GM18498 (cell line): ENCODE data around the gene CHD5.

ENCODE experiments used
- ATAC-seq: cut with Tn5 transposase; IDR thresholded peaks from one replicate; pipeline ENCODE4 v1.9.1; 2021; ENCODE audit warnings: mild to moderate bottlenecking, moderate library complexity; ENCODE audit not compliant: unreplicated experiment

CHD5 gene

DNA sequence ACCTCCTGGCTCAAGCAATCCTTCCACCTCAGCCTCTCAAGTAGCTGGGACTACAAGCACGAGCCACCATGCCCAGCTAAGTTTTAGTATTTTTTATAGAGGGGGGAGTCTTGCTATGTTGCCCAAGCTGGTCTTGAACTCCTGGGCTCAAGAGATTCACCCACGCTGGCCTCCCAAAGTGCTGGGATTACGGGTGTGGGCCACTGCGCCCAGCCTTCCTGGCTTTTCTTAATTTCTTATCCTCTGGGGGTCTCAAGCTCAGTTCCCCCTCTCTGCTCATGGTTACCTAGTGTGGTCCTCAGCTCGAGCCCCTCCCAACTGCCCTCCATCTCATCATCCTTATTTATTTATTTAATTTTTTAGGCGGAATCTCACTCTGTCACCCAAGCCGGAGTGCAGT is 22.1 kb upstream of the CHD5 start:
- ATAC-seq: no peak

DNA sequence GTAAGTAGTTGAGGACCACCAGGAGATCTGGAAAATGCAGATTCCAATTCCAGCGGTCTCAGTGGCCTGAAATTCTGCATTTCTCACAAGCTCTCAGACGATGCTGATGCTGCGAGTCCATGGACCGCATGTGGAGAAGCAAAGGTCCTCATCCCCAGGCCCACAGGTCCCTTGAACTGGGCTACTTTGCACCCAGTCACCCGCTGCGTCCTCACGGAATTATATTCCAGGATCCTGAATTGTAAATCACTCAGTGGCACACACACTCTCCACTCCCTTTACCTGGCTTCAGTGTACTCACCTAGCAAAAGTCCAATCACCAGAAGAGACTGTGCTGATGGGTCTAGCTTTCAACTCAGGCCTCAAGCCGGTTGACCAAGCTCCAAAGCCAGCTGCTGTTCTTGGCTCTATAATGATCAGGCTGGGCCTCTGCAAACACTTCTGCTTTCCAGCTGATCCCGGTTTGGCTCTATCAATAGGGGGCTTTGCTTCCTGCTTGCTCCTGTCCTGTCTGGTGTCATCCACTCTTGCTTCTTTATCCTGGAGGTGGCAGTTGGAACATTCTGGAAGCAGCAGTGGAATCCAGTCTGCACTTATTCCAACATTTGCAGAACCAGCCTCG is 20.2 kb upstream of the CHD5 start:
- ATAC-seq: no peak

DNA sequence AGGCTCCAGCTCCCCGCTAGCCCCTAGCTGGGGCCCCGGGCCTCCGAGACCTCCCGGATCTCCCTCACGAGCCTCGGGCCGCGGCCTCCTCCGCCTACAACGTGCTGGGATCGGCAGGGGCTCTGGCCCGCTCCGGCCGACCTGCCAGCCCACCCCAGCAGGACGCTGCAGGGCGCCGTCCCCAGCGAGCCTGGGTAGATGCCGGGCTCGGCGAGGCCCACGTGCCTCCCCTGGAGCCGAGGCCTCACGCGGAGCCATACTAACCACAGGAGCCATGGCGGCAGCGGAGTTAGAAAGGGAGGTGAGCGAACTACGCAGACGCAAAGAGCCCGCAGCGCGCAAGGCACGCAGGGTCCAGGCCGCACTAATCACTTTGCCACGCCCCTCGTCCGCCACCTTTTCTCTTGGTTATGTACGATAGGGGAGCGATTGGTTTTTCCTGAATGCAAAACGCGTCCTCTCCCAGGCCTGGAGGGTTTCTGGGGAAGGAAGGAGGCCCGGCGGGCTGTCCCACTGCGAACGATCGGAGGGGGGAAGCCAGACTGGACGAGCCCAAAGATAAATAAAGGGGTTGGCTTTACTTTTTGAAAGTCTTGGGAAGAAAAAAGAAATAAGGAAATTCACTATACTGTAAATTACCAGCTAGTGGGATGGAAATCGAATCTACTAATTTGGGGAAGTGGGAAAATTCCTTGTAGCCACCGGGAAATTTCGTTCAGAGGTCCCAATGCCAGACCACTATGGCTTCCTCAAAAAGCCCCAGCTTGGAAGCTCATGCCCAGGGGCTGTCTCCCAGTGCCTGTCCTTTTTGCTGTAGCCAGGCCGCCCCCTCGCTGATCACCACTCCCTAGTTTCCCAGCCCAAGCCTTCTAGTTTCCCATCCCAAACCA is 19.4 kb upstream of the CHD5 start, which contains the start of gene RPL22:
Gene RPL22, minus strand, starts transcription at position 298 of the 890 bp plus-strand sequence. Its CDS starts 22 bp downstream, at position 276.
- ATAC-seq: peak; percentile 92

DNA sequence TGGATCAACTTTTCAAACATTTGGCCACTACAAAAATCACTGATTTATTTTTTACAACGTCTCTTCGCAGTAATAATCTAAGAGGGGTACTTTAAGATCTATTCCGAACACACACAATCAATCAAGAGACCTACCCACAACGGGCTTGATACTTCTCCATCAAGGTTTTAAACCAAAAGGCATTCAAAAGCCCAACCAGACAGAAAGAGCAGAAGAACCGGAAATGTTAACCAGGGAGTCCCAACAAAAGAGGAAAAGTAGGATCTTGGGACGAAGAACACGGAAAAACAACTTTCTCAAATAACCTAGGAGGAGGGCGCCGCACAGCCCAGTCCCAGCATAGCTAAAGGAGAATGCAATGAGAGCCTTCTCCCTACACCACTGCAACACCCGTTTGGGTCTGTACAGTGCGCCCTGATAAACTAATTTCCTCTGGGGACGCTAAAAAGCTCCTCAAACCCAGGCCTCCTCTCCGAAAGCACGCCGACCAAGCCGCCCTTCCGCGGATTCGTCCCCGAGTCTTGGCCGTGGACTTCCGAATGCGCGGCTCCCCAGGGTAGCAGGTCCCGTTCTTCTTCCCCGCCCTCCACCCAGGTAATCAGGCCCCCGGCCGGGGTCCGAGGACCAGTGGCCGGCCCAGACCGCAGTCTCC is 18.7 kb upstream of the CHD5 start:
- ATAC-seq: peak; percentile 31

DNA sequence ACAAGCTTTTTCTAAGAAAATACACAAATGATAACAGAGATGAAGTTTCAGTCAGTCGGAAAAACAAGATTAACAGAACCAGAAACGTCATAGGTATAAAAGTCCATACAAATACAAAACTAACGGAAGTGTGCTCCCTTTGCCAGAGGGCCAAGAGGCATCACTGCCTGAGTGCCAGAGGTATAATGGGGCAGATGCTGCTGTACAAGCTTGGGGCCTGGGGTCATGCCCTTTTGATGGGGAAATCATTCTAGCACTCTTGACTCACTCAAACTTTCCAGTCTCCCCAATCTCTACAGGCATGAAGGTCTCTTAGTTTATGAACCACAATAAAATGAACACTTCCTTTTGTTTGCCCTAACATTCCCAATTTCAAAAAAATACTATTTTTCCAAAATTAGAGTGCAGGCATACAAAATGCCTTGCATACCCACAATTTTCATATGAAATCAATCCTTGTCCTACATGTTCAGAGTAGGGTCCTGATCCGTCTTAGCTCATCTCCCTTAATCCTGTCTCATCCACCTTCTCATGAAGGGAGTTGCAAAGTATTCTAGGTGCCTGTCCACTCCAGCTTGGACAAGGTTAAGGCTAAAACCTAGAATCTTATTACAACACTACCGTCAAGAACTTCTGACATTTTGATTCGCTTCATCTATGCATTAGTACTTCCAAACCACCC is 17.8 kb upstream of the CHD5 start:
- ATAC-seq: no peak

DNA sequence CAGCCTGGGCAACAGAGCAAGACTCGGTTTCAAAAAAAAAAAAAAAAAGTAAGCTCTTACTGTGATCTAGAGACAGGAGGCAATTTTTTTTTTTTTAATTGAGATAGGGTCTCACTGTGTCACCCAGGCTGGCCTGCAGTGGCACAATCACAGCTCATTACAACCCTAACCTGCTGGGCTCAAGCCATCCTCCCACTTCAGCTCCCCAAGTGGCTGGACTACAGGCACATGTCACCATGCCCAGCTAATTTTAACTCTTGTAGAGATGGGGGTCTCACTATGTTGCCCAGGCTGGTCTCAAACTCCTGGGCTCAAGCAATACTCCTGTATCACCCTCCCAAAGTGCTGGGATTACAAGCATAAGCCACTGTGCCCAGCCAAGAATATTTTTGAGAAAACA is 11.8 kb upstream of the CHD5 start:
- ATAC-seq: no peak

DNA sequence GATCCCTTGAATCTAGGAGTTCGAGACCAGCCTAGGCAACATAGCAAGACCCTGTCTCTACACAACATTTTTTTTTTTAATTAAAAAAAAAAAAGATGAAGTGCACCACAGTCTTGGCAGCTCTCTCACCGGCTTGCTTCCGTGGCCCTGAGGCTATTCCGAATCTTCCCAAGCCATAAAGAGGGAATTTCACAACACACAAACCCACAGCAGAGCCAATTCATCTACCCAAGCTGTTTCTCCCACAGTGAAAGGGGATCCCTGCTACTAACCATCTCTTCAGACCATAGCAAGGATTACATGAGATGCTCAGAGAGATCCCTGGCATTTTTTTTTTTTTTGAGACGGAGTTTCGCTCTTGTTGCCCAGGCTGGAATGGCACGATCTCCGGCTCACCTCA is 8.3 kb upstream of the CHD5 start:
- no peak for ATAC-seq

DNA sequence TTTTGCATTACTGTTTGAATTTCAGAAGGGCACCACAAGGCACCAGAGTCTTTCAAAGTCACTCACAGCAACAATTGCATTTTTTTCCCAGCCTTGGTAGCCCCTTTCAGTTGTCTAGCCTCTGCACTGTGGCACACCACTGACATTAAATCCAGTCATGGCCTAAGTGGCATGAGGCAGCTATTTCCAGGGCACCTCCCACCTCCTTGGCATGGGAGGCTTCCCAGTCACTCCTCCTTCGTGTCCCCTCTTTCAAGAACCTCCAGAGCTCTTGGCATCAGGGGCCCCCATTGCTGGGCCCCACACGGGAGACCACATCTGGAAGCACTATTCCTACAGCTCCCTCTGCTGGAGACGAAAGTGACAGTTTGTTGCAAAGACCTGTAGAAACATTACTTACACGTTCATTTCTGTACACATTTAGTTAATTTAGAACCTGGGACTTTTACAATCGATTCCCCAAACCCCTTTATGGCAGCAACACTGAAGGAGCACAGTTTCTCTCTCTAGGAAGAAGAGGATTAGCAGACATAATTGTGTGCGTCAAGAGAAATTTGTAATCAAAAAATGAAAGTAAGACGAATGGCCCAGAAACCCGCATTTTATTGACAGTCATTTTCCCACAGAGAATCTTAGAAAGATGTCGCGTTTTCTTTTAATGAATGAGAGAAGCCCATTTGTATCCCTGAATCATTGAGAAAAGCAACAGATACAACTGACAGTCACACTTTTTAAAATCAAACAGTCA is 5.7 kb upstream of the CHD5 start:
- no peak for ATAC-seq

DNA sequence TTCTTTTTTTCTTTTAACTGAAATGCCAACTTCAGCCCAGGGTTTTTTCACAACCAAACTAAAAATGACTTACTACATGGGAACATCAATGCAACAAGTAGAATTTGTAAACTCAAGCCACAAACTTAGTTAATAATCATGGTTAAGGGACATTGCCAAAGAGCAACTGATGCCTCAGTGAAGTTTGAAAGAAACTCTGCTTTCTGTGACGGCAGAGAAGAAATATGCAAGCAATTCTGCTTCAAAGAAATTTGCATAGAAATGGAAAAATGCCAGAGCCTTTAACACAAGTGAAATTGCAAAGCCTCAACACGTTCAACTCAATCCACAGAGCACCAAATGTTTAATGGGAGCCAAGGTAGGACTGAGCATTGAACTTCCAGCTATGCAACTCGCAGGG is 5.0 kb upstream of the CHD5 start:
- ATAC-seq: no peak

DNA sequence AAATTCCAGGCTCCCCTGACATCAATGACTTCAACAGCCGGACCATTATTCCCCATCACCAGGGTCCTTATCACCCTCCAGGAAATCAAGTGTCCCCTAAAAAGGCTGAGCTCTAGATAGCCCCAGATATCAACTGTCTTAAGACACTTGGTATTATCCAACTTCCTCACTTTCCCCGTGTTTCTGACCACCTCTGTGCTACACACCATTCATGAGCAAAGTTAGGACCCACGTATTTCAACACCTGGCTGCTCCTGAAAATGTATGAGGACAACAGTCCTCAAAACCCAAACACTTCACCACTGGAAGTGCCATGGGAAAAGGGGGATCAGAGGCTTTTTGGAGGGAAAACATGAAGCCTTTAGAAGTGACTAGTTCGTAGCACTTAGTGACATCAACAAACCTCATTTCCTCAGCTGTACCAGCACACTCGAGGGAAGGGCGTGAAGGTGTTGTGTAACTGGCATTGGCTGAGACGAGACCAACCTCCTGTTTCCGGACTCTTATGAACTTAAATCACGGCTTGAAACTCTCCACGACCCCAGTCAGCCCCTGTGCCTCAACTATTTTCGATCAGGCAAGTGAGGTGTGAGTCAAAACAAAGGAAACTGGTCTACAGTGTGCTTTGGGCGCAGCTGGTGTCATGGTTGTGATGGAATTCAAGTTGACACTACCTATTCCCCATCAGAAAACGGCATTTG is 4.1 kb upstream of the CHD5 start:
- no peak for ATAC-seq

DNA sequence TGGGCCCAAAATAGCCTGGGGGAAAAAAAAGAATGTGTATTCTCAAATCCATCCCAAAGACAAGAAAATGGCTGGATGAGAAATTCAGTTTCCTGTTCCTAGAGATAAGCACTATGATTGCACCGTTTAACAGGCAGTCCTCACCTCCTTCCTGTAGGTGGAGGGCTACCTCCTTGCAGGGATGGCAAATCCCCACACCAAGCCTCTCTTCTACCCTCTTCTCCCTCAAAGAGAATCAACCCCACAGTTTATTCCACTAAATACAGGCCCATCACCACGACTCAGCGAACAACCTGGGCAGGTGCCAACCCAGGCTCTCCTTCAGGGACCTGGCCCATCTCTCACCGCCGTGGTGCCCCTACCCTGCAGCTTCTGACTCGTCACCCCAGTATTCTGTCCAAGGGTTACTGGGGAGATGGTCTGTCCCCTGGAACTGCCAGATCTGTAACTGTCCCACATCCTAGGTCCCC is 3.4 kb upstream of the CHD5 start:
- no peak for ATAC-seq

DNA sequence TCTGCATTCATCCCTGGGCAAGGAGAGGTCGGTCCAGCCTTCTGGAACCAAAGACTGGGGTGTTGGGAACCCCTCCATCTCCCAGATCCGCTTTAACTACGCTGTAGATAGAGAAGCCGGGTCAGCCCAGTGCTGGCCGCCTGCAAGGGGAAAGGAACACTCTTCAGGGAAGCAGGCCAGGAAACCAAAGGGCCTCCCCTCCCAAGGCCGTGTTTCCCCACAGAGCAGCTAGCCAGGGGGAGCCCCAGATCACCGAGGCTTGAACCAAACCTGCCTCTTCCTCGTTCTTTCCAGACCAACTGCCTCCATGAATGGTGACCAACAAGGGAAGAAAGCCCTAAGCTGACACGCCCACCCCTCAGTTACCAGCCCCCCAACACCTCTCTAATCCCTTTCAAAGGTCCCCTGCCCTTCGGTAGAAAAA is 1.2 kb upstream of the CHD5 start:
- no peak for ATAC-seq

DNA sequence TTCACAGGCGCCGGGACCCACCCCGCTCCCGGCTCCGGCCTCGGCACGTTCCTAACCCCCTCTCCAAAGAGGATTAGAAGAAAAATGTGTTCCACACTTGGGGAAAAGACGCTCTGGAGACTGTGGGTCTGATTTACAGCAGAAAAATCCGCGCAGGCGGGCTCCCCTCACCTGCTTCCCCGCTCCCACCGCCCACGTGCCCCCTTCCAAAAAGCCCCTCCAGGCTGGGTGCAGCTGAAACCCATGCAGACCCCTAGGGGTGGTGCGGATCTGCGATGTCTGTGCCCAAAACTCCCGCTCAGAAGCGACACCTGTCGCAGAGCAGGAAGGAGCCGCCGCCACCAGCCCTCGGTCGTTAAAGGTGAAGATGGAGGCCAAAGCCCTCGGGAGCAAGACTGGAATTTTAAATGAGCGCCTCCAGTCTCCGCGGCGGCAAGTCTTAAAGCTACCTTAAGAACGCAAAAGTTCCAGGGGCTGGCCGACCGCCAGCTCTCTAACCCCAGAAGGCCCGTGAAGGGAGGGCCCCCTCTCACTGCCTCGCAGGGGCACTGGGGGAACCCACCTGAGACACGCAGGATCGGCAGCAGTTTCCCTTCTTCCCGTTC is 688 bp upstream of the CHD5 start:
- no peak for ATAC-seq

DNA sequence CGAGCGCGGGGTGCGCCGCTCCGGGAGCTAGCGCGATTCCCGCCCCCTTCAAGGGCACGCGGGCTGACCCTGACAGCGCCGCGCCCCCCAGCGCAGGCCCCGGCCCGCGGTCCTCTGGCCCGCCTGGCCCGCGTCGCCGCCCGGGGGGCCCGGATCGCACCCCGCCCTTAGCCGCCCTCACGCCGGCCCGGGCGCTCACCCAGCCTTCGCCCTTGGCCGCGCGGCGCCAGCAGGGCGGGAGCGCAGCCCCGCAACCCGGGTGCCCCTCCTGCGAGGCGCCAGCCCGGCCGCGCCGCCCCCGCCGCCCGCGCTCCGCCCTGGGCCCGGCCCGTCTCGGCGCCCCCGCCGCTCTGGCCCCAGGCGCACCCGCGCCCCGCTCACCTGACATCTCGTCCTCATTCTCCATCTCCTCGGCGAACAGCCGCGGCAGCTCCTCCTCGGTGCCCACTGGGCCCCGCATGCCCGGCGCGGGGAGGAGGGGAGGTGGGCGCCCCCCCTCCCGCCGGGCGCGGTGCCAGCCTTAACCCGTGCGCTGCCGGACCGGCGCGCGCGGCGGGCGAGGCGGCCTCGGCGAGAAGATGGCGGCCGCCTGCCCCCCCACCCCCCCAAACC is 451 bp downstream of the CHD5 start:
- ATAC-seq: no peak

DNA sequence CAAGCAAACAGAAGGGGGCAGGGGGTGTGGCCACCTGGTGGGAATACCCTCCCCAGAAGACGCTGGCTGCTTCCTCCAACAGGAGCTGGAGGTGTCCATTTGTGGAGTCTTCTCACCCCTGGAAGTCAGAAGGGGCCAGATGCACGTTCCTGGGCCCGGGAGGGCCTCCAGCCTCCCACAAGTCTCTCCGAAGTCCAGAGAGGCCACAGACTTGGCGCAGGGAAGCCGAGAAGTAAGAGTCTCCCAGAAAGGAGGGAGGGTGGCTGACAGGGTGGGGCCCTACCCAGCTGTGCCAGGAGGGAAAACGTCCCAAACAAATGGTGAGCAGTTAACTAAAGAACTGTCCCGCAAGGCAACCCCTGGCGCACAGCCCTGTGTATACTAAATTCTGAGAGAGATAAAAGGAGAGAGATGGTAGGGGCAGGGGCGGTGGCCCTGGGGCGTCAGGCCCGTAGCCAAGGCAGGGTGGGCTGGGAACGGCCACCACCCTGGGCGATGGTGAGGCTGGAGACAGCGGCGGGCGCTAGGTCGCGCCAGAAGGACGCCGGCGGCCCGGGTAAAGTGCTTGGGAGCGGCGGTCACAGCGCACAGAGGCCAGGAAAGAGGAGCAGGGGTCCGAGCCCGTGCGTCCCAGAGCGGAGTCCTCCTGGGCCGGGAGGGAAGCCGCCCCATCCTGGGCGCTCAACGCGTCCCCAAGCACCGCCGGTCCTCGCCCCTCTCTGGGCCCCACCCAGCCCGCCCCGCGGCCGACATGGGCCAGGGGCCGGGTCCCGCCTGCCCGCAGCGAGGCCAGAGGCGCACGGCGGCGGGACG is 1.2 kb downstream of the CHD5 start:
- no peak for ATAC-seq

DNA sequence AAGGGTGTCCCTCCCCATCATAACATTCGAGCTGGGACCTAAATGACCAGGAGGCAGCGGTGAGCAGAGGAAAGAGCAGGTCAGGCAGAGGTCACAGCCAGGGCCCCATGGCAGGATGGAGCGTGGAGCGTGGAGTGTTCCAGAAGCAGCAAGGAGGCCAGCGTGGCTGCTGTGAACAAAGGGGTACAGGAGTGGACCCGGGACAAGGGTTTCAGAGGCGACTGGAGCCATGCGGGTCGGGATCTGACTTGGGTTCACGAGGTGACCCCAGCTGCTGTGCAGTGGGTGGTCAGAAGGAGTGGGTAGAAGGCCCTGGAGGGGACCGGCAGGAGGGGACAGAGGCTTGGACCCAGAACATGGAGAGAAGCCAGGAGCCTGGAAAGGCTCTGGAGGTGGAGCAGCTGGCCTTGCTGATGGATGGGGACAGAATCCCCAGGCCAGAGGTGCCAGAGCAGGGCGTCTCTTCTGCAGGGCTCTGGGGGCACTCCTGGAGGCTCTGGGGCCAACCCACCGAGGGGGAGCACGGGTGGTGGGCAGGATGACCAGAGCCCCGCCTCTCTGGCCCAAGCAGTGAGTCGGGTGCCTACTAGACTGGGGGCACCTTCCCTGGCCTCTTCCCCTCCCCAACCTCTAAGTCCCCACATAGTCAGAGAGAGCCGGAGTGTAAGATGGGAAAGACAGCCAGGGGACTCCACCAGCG is 2.3 kb downstream of the CHD5 start:
- ATAC-seq: no peak

DNA sequence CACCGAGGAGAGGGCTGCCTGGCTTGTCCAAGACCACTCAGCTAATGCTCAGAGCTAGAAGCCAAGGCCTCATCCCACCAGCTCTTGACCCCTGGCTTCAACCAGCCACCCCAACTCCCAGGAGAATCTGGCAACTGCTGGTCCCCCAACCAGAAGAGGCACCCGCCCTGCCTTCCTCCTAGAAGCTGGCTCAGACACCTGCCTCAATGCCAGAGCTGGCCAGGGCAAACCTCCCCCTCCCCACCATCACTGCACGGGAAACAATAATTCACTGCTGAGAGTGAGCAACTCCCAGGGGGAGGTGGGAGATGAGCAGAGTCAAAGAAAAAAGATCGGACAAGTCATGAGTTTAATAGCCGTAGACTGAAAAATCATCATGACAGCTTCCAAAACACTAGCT is 3.3 kb downstream of the CHD5 start:
- ATAC-seq: no peak

DNA sequence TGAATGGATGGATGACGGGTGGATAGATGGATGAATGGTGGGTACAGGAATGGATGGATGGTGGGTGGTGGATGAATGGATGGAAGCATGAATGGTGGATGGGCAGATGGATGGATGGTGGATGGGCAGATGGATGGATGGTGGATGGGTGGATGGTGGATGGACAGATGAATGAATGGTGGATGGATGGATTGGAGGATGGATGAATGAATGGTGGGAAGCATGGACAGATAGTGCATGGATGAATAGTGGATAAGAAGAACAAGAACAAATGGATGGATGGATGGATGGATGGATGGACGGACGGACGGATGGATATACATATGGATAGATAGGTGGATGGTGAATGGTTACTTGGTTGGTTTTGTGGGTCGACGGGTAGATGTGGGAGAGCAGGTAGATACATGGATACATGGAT is 4.7 kb downstream of the CHD5 start:
- no peak for ATAC-seq
